Activated effector memory CD4-positive, alpha-beta T cell treated with Interleukin-2 at 50 U/mL for 16 hours (primary cell): ENCODE data around the gene SH2D1B.

Experiments
- DNase-seq: peaks from one replicate; pipeline ENCODE4 v3.0.0-alpha.2; 2020

The SH2D1B gene

DNA sequence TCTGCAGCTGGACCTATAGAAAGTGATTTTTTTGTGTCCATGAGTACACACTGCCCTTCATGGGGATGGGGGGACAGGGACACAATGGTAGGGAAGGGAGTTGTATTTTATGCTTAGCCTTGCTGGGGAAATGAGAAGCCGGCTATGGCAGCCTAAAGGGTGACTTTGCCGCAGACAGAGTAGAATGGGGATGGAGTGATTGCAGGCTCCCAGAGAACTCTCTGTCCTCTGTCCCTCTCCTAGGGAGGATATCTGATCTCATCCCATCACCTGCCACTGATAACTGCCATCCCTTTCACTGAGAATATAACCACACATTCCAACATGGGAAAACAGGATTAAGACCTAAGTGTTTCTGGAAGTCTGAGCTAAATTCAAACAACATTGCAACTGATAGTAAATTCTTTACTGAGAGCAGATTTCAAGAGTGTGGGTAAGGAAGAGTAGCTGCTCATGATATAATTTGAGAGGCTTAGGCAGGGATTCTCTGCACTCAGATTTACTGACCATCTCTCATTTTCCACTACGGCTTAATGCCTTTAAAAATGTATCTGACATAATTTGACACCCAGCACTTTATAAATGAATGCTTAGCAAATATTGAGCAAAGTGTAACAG, 13.9 kb downstream of the SH2D1B start:
- no peak for DNase-seq

- no peak for DNase-seq
Observed at GRCh38 chr1:162397039-162397448, 14.9 kb downstream of the SH2D1B start.

- DNase-seq, result no peak
Observed at GRCh38 chr1:162396201-162396906, 15.6 kb downstream of the SH2D1B start.

GRCh38 chr1:162391790-162392563, 20.0 kb downstream of the SH2D1B start:
- no peak for DNase-seq

GRCh38 chr1:162390396-162391185, 21.3 kb downstream of the SH2D1B start:
- DNase-seq, result no peak

- no peak for DNase-seq
Observed at GRCh38 chr1:162389971-162390370, 22.0 kb downstream of the SH2D1B start.

DNA sequence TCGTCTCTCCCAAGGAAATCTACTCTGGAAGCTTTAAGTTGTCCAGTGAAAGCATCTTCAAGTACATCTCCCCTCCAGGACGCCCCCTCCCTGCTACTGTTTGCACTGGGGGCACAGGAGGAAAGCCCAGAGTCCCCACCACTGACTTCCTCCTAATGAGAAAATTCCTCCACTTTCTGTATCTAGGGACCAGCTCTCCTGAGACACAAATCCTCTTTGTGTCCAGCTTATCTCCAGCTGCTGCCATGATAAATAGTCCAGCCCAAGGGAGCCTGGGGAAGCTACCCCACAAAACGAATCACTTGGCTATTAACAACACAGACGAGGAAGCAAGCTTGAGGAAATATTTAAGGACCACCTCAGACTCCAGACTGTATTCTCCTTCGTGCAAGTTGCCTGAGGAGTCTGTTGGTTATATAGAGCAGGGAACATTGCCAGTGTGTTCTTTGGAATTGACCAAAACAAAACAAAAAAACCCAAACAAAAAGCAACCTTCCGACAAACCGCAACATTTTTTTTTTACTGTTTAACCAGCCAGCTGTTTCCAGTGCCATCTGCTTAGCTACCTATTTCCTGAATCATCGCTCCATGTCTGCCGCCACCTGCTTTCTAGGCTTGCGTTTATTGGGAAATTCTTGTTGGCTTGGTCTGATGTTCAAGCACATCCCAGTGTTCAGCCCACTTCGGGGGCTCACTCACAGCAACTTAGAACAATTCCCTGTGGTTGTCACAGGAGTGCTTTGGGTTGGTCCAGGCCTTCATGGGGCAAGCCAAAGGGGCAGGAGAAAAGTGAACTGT, 22.7 kb downstream of the SH2D1B start:
- DNase-seq, result no peak

DNA sequence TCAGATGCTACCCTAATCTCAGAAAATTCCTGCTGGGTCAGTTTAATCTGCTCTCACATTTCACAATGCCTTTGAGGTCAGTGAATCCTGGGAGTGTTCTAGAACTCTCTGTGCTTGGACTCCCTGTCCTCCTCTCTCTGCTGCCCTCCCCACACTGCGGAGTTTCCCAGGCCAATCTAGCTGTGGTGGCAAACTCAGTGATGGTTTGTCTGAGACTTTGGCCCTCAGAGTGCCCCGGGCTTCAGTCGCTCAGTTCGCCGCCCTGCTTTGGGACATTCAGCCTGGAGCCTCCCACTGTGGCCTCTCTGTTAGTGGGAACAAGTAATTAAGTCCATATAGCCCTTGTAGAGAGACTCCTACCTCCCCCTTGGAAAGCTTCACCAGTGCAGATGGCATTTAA, 23.3 kb downstream of the SH2D1B start:
- DNase-seq, result no peak

DNA sequence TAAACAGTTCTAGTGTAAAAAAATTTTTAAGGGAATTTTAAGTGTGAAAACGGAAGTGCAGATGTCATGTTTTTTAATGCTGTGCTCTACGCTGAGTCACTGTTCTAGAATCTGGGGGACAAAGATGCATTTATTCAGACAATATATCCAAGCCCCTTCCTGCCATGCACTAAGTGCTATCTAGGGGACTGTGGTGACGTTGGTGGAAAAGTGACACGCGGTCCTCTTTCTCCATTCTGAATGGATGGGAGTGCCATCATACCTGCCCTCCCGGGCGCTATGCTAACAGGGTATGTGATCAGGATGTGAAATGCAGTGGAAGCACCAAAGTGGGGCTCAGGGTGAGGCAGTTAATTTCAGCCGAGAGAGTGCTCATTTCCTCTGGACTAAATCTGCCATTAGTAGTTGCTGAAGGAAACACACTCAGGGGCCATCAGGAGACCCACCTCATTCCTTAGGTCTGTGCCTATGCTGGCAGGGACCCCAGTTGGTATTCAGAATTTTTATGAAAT, 23.8 kb downstream of the SH2D1B start:
- no peak for DNase-seq

DNA sequence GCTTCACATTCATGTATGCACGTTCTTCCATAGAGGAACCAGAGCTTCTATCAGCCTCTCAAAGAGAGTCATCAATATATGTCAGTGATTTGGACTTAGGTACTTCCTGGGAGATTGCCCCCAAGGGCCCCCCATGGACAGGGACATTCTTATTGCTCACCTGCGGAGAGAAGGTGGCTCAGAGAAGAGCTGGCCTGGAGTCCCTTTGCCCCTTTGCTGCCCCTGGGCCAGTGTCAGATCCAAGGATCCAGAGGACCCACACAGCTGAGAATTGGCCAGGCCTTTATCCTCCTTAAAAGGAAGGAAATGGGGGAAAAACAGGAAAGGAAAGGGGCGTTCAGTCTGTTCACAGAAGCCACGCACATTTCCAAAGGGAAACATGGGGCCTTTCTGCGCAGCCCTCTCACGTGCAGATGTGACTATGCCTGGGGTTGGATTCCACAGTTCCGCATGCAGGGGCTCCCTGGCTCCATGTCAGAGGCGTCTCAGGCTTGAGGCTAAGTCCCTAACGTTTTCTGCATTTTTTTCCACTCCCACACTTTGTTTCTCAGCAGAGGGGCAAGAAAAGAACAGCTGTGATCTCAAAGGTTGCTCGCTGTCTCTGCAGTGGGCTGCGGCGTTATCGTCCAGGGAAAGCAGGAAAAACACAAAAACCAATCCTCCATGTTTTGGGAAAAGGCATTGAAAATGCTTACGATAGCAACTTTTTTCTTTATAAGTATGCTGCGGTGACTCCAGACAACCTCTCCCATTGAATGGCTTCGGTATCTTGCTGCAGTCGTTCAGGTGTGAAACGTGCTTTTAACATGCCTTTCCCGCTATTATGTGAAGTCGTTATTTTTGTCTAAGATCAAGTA, 24.5 kb downstream of the SH2D1B start:
- no peak for DNase-seq

DNA sequence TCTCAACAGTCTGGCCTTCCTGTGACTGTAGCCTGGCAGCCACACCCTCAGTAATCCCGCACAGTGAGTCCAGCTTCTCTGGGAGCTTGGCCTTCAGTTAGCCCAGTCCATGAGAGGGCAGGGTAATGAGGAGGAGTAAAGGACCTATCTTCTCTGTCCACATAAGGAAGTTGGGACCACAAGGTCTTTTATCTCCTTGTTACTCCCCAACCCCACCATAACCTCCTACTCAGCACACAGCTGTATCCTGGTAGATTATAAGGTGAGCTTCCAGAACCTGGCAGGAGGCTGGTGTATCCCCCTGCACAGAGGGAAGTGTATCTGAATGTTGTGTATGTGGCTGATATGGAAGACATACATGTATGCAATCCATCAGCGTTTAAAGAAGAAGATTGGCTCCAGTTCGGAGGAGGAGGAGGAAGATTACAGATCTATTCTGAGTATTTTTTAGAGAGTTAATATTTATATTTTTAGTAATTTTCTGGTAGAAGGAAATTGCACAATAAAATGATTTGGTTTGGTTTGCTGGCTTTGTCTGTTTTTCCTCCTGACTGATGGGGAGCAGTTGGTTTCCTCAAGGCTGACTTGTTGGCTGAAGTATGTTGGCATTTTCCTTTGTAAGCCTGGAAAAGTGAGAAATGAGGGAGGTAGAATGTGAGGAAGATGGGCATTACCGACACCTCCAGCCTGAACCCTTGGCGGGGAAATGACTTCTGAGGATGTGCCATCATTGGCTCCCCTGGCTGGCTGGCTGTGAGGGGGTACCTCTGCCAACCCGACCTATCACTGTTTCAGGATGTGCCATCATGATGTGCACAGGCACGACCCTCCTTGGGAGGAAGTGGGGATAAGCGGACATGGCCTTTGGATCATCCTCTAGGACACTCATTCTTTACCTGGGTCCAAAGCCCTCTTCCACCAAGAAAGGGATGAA, 25.4 kb downstream of the SH2D1B start:
- DNase-seq, result no peak

- DNase-seq, result no peak
Observed at GRCh38 chr1:162385702-162386101, 26.2 kb downstream of the SH2D1B start.

DNA sequence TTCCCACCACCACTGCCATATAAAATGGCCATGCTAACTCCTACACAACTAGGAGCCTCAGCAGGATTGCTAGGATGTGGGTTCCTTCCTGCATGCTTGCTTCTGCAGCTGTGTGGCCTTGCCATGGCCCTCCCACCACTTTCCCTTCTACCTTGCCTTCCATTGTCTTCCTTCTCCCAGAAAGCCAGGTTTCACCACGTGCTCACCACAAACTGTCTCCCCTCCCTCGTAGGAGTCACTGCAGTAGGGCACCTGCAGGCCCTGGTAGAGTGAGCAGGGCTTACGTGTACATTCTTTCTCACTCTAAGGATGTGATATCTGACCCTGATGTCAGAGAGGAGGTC, 26.7 kb downstream of the SH2D1B start:
- no peak for DNase-seq

- no peak for DNase-seq
Observed at GRCh38 chr1:162384601-162385279, 27.2 kb downstream of the SH2D1B start.

DNA sequence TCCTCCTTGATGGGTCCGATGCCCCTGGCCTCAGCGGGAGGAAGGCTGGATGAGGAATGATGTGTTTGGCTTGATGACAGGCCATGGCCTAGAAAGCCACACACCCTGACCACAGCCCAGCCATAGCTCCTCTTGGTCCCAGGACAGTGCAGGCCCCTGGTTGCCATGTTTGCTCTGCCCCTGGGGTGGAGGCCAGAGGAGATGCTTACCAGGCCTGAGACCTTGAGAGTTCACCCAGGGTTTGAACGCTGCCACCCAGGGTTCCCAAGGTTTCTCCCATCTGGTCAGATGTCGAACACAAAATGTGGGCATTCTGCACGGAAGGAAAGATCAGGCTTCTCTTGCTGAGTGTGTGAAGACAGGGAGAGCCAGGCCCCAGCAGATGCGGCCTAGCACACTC, 27.8 kb downstream of the SH2D1B start:
- no peak for DNase-seq

GRCh38 chr1:162383516-162383915, 28.4 kb downstream of the SH2D1B start:
- no peak for DNase-seq

DNA sequence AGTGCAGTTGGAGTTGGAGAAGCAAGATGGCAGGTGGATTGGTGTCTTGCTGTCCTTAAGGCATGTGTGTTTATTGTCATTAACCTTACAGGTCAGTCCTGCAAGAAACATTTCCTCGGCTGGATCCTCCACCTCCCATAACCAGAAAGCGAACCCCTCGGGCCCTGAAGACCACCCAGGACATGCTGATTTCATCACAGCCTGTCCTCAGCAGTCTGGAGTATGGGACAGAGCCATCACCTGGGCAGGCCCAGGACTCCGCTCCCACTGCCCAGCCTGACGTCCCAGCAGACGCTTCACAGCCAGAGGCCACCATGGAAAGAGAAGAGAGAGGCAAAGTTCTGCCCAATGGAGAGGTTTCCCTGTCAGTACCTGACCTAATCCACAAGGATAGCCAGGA, 28.8 kb downstream of the SH2D1B start:
- no peak for DNase-seq

DNA sequence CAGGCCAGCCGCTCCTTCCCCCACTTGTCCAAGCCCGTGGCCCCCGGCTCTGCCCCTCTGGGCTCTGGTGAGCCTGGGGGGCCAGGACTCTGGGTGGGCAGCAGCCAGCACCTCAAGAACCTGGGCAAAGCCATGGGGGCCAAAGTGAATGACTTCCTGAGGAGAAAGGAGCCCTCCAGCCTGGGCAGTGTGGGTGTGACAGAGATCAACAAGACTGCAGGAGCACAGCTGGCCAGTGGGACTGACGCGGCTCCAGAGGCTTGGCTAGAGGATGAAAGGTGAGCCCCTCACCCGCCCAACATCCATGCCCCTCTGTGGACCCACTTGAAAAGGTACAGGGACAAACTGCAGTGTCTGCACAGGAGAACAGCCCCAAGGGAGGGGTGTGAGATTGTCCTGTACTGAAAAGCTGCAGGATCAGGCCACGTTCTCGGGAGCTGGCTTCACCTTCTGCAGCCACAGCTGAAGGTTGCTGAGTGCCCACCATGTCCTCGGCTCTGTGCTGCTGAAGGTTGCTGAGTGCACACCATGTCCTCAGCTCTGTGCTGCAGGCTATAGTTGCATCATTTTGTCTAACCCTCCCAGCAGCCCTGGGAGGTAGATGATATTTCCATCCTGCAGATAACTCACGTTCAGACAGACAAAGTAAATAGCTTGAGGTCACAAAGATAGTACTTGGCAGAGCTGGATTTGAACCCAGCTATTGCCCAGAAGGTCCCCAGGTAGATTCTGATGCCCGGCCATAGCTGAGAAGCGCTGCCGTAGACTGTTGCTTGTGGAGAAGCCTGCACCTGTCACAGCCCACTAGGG, 29.8 kb downstream of the SH2D1B start:
- no peak for DNase-seq

DNA sequence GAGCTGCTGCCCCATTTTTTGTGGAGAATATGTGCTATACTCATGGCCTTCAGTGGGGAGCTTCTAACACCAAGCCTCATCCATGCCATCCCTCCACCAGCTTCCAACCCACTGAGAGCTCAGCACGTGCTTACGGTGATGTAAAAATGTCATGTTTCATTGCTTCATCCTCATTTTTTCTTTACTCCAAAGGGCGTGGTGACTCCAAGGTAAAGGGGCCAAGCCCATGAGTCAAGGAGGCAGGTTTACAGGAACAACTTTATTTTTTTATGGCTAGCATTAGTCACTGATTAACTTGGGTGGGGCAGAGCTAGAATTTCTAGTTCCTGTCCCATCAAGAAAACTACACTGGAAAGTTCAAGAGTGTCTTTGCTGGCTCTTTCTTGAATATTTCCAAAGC, 30.6 kb downstream of the SH2D1B start, which contains the start of gene C1orf226:
TSS of gene C1orf226 (plus strand) at position 346 of the 400 bp plus-strand sequence. CDS start 174 bp downstream, outside the sequence.
- no peak for DNase-seq
